Kidney epithelial cell (primary cell): ENCODE measurements around the gene WDFY3. TPM values are rescaled to one million over a fixed set of nuclear protein-coding genes. Genes with fewer than 3 reads are reported as not detected.

Source experiments
- DNase-seq: peaks from one replicate; pipeline ENCODE4 v3.0.0-alpha.2; 2010; ENCODE audit warnings: low read depth
- H3K27me3 ChIP-seq: 2 replicates; pipeline ENCODE4 v1.6.0; 2011; ENCODE audit warnings: low read length; ENCODE audit not compliant: control insufficient read depth, insufficient read depth
- H3K36me3 ChIP-seq: 2 replicates; pipeline ENCODE4 v1.5.1; 2011; ENCODE audit warnings: low read length; ENCODE audit not compliant: control insufficient read depth, insufficient read depth
- H3K4me3 ChIP-seq: 2 replicates; pipeline ENCODE4 v1.5.1; 2011; ENCODE audit warnings: low read depth, mild to moderate bottlenecking, control low read depth, low read length
- total RNA-seq: library from RNA; depleted of rRNA; stranded (reverse); fragments of >200 nt; gene quantifications from 2 replicates; pipeline ENCODE4 v1.2.3, GENCODE V29; 2015
- TF ChIP-seq, protein P1 (sequence below): IDR thresholded peaks from 2 replicates; pipeline ENCODE4 v1.5.1; 2011; ENCODE audit warnings: mild to moderate bottlenecking, moderate library complexity, low read length, control low read depth, inconsistent platforms; ENCODE audit not compliant: insufficient read depth, poor library complexity, severe bottlenecking

WDFY3 gene
- total RNA-seq, 1 donor from 2014 or later, result 54.4 TPM

DNA sequence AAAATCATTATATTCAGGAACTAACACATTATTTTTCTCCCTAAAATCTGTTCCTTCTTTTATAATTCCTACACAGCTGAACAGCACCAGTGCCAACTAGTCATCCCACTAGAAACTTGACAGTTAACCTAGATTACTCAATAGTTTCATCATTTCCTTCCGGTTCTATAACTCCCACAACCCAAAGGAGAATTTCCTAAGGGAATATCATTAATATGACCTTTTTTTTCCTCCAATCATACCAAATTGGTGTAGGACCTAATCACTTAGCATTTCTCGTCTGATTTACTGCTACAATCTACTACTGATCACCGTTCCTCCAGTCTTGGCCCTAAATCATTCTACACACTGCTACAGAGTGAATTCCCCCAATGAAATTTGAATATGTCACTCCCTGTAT, 45.9 kb downstream of the WDFY3 start:
- Histone ChIP-seq H3K36me3 (no peaks in the 10 kb centered on the region), H3K27me3 (no peaks in the 10 kb centered on the region), H3K4me3 (no peak overlapping the region)
- TF ChIP-seq, protein P1, sequence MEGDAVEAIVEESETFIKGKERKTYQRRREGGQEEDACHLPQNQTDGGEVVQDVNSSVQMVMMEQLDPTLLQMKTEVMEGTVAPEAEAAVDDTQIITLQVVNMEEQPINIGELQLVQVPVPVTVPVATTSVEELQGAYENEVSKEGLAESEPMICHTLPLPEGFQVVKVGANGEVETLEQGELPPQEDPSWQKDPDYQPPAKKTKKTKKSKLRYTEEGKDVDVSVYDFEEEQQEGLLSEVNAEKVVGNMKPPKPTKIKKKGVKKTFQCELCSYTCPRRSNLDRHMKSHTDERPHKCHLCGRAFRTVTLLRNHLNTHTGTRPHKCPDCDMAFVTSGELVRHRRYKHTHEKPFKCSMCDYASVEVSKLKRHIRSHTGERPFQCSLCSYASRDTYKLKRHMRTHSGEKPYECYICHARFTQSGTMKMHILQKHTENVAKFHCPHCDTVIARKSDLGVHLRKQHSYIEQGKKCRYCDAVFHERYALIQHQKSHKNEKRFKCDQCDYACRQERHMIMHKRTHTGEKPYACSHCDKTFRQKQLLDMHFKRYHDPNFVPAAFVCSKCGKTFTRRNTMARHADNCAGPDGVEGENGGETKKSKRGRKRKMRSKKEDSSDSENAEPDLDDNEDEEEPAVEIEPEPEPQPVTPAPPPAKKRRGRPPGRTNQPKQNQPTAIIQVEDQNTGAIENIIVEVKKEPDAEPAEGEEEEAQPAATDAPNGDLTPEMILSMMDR, result no peak
- DNase-seq, result no peak

DNA sequence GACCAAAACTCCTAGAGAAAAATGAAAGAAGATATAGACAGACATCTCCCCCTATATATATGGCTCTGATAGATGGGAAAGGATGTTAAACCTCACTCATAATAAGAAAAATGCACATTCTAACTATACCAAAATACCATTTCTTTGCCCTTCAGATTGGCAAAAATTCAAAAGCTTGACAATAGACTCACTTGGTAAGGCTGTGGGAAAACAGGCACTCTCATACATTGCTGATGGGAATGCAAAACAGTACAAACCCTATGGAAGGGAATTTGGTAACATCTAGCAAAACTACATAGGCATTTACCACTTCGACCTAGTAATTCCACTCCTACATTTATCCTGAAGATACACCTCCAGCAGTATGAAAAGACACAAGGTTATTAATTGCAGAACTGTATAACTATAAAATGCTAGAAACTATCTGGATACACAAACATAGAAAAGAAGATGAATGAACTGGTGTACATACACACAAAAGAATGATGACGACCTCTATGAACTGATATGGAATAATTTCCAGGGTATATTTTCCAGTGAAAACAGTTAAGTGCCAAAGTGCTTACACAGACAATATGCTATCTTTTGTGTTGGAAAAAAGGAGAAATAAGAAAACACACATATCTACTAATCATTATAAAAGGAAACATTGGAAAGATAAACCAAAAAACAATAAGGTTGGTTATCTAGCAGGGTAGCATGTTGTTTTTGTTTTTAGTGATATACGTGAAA, 48.5 kb downstream of the WDFY3 start:
- H3K27me3 ChIP-seq, result no peaks in the 10 kb centered on the region
- no peaks in the 10 kb centered on the region for H3K36me3 ChIP-seq
- TF ChIP-seq, protein P1, result no peak
- H3K4me3 ChIP-seq, result no peak overlapping the region
- DNase-seq, result no peak

DNA sequence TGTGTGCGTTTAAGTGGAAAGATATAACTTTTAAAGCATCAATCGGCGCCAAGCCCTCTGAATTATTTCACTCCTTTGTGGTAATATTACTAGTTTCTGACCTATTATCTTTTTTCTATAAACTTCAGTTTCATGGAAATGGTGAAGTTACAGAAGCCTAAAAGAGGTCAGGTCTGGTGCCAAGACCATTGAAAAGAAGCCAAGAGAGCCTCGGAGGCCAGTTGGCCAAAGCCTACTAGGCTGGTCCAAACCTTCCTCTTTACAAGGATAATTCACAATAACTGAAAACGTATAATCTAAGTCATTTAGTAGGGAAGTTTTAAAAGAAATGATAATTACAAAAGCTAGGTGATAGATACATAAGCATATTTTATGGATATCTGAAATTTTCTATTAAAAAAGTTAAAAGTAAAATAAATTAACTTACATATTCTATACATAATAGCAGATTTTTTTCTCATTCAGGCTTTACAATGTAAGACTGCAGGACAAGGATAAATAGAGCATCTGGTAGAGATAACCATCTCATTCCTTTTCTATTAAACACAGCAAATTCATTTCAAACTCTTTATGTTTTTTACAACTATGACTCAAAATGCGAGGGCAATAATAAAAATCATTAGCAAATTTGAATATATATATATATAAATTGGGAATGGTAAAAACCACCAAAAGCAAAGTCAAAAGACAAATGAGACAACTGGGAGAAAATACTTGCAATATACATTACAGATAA, 49.2 kb downstream of the WDFY3 start:
- Histone ChIP-seq H3K4me3 (no peak overlapping the region), H3K36me3 (no peaks in the 10 kb centered on the region), H3K27me3 (no peaks in the 10 kb centered on the region)
- TF ChIP-seq, protein P1, result no peak
- DNase-seq, result no peak

DNA sequence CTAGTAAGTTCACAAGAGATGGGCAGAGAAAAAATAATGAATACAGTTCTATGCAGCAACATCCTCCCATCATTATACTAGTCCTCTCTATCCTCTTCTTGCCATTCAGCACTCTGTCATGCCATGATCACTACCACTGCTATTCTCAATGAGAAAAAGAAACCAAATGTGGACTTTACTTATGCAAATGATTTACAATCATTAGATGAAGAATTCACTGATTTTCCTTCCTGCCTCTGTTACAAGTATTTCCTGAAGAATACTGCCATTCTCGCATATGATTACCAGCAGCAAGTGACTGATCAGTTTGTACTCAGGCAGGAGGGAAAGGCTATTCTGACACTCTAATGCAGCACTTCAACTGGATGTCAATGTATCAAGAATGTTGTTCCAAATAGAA, 50.3 kb downstream of the WDFY3 start:
- no peak for DNase-seq
- Histone ChIP-seq H3K4me3 (no peak overlapping the region), H3K36me3 (no peaks in the 10 kb centered on the region), H3K27me3 (no peaks in the 10 kb centered on the region)
- TF ChIP-seq, protein P1, result no peak

DNA sequence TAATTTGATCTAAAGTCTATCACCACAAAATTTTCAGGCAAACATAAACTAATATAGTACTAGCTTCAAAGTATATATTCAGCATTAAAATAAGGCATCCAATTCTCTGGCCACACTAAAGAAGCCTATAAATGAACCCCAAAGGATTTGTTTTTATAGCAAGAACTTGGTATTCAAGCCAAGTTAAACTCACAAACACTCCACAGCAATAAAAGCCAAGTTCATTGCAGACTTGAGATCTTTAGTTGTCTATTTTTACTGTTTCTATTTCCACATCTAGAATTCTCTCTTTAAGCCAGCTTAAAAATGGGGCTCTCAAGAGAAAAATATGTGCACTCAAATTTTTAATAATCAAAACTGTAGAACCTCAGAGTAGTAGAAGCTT, 51.1 kb downstream of the WDFY3 start:
- no peak for DNase-seq
- TF ChIP-seq, protein P1, result no peak
- Histone ChIP-seq H3K27me3 (no peaks in the 10 kb centered on the region), H3K36me3 (no peaks in the 10 kb centered on the region), H3K4me3 (no peak overlapping the region)
